ENCODE results near the gene FRAT2.

DNA sequence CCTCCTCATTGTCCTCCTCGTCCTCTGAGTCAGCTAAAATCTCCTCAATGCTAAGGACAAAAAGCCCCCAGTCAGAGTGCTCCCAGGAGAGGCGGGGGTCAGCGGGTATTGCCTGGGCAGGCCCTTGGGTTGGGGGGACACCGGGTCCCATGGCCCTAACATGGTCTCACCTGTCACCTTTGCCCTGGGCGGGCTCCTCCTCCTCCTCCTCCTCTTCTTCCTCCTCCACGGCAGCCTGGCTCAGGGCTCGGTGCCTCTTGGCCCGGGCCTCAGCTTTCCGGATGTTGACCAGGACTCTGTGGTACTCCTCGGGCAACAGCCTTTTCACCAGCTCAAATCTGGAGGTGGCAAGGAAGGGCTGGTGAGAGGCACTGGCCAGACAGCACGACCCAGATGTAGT, 32.0 kb upstream of the FRAT2 start:
- TF ChIP-seq GATA2 (IDR thresholded peaks at IDR 0.05; ENCODE audit: low read depth, low read length) (no peak), GATA3 (IDR thresholded peaks at IDR 0.05; ENCODE audit: low read depth, low read length) (no peak)

Measured in SH-SY5Y (cell line).